Epithelial cell of esophagus (primary cell): ENCODE results near the gene ZIC1.

Source experiments
- DNase-seq: peaks from one replicate; pipeline ENCODE4 v3.0.0; 2010; ENCODE audit warnings: low read depth
- H3K4me3 ChIP-seq: 2 replicates; pipeline ENCODE4 v1.5.1; 2011; ENCODE audit warnings: mild to moderate bottlenecking, low read length, control low read depth
- CTCF ChIP-seq: IDR thresholded peaks from 2 replicates; pipeline ENCODE4 v1.5.1; 2011; ENCODE audit warnings: low read depth, mild to moderate bottlenecking, low read length, control low read depth, inconsistent platforms; ENCODE audit not compliant: insufficient read depth; ENCODE audit errors: missing control alignments

Gene ZIC1

DNA sequence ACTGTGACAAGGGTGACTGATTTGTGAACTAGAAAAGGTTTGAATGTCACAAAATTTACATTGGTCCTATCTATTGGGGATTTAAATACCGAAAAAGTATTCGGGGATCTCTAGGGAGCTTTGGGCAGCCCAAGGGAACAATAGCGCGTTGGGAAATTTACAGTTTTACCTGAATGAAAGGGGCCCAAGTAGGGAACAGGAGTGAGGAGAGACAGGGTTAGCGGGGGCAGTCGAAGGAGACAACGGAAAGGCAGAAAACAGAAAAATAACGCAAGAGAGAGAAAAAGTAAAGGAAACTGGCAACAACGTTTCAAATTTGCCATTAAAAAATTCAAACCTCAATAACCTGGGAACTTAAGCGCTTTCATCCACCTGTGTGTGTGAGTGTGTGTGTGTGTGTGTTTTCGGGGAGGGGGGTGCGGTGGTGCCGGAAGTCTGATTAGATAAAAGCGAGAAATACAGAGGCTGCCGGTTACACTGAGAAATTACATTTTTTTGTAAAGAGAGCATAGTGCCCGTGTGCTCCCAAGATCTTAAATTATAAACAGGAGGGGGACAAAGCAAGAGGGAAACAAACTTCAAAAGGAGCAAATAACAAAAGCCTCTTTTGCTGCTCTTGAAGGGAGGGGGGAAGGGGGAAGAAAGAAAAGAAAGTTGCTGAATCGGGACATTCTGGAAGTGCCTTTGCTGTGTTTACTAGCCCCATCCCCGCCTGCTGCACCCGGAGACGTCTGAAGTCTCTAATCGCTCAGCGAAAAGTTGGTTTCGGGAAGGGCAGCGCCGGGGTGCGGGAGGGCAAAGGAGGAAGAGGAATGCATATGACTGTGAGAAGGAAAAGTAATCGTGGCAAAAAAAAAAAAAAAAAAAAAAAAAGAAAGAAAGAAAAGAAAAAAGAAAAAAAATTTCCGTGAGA lies 721 bp upstream of the ZIC1 start:
- no peak for DNase-seq
- no peak for TF ChIP-seq CTCF
- no peak overlapping the region for H3K4me3 ChIP-seq

- DNase-seq = no peak
- no peak overlapping the region for H3K4me3 ChIP-seq
- TF ChIP-seq CTCF = no peak
Observed at GRCh38 chr3:147410116-147410525, 956 bp downstream of the ZIC1 start.

DNA sequence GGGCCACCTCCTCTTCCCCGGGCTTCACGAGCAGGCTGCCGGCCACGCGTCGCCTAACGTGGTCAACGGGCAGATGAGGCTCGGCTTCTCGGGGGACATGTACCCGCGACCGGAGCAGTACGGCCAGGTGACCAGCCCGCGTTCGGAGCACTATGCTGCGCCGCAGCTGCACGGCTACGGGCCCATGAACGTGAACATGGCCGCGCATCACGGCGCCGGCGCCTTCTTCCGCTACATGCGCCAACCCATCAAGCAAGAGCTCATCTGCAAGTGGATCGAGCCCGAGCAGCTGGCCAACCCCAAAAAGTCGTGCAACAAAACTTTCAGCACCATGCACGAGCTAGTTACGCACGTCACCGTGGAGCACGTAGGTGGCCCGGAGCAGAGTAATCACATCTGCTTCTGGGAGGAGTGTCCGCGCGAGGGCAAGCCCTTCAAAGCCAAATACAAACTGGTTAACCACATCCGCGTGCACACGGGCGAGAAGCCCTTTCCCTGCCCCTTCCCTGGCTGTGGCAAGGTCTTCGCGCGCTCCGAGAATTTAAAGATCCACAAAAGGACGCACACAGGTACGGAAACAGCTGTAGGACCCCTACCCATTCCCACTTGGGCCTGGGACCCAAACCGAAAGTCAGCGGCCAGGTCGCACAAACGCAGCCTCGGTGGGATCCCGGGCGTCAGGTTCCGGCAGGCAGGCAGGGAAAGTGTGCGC lies 1.5 kb downstream of the ZIC1 start:
- H3K4me3 ChIP-seq = no peak overlapping the region
- no peak for DNase-seq
- no peak for TF ChIP-seq CTCF

GRCh38 chr3:147411238-147411814 lies 2.2 kb downstream of the ZIC1 start:
- no peak overlapping the region for H3K4me3 ChIP-seq
- DNase-seq = no peak
- no peak for TF ChIP-seq CTCF

DNA sequence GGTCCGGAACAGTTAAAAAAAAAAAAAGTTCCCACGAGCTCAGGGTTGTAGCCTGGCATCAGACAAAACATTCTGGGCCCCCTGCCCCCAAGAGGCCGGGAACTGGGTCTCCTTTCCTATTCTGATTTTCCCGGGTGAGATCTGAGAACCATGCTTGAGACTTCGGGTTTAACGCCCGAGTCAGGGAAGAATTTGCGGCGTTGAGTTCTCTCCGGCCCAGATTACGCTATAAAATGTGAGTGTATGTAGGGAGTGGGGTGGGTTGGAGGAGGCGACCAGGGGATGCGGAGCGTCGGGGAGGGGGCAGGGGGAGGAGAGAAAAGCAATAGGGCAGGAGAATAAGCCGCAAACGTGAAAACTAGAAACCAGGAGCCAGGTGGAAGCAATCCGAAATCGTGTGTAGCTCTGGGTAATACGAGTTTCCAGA lies 2.7 kb downstream of the ZIC1 start:
- DNase-seq = no peak
- no peak overlapping the region for H3K4me3 ChIP-seq
- no peak for TF ChIP-seq CTCF

- TF ChIP-seq CTCF = no peak
- no peak for DNase-seq
- H3K4me3 ChIP-seq = no peak overlapping the region
Observed at GRCh38 chr3:147412261-147412916, 3.2 kb downstream of the ZIC1 start.
